ENCODE measurements around the gene KIR3DL1. TPM values are rescaled to one million over a fixed set of nuclear protein-coding genes. Genes with fewer than 3 reads are reported as not detected.
"Not testable (repeated sequence)": the region's sequence is repeated elsewhere in the genome, so short reads cannot be mapped to it uniquely, and the experiment has no call there.

Gene KIR3DL1
- total RNA-seq, 6 experiments from 2014 or later, result not detected

- Mint-ChIP-seq H3K9me3 (peaks cover 86% of the 10 kb centered on the region), H3K4me3 (no peak overlapping the region), H3K27me3 (ENCODE audit: insufficient read depth) (peaks cover 1% of the 10 kb centered on the region; the same call in 1 of the 2 replicates), H3K27ac (no peak overlapping the region), H3K4me1 (ENCODE audit: low read depth) (no peaks in the 10 kb centered on the region), H3K36me3 (ENCODE audit: low read depth) (peaks cover 17% of the 10 kb centered on the region)
- no peak for DNase-seq
- TF ChIP-seq, protein P1, sequence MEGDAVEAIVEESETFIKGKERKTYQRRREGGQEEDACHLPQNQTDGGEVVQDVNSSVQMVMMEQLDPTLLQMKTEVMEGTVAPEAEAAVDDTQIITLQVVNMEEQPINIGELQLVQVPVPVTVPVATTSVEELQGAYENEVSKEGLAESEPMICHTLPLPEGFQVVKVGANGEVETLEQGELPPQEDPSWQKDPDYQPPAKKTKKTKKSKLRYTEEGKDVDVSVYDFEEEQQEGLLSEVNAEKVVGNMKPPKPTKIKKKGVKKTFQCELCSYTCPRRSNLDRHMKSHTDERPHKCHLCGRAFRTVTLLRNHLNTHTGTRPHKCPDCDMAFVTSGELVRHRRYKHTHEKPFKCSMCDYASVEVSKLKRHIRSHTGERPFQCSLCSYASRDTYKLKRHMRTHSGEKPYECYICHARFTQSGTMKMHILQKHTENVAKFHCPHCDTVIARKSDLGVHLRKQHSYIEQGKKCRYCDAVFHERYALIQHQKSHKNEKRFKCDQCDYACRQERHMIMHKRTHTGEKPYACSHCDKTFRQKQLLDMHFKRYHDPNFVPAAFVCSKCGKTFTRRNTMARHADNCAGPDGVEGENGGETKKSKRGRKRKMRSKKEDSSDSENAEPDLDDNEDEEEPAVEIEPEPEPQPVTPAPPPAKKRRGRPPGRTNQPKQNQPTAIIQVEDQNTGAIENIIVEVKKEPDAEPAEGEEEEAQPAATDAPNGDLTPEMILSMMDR (IDR thresholded peaks at IDR 0.05), result no peak
Measured at GRCh38 chr19:54850930-54851329, 34.7 kb downstream of the KIR3DL1 start.

- H3K36me3 Mint-ChIP-seq (ENCODE audit: low read depth), result peaks cover 17% of the 10 kb centered on the region
- no peak for DNase-seq
Measured at GRCh38 chr19:54851353-54851752, 35.1 kb downstream of the KIR3DL1 start.

GRCh38 chr19:54855241-54855640 lies 39.0 kb downstream of the KIR3DL1 start:
- H3K27ac Mint-ChIP-seq; H3K36me3 Mint-ChIP-seq (ENCODE audit: low read depth); H3K27me3 Mint-ChIP-seq (ENCODE audit: insufficient read depth); H3K4me3 Mint-ChIP-seq; H3K4me1 Mint-ChIP-seq (ENCODE audit: low read depth); DNase-seq: not testable (repeated sequence)
- H3K9me3 Mint-ChIP-seq, result peaks cover 79% of the 10 kb centered on the region

More at GRCh38 chr19:54851353-54851752, 35.1 kb downstream of the KIR3DL1 start:
- TF ChIP-seq, protein P1 (IDR thresholded peaks at IDR 0.05), result no peak
- peaks cover 89% of the 10 kb centered on the region for H3K9me3 Mint-ChIP-seq
- H3K27me3 Mint-ChIP-seq (ENCODE audit: insufficient read depth), result peaks cover 1% of the 10 kb centered on the region; the same call in 1 of the 2 replicates
- no peak overlapping the region for H3K4me3 Mint-ChIP-seq
- no peak overlapping the region for H3K27ac Mint-ChIP-seq
- H3K4me1 Mint-ChIP-seq (ENCODE audit: low read depth), result no peaks in the 10 kb centered on the region

- H3K27ac Mint-ChIP-seq; H3K27me3 Mint-ChIP-seq (ENCODE audit: insufficient read depth); H3K36me3 Mint-ChIP-seq (ENCODE audit: low read depth); H3K4me1 Mint-ChIP-seq (ENCODE audit: low read depth); H3K4me3 Mint-ChIP-seq; DNase-seq: not testable (repeated sequence)
- peaks cover 68% of the 10 kb centered on the region for H3K9me3 Mint-ChIP-seq
Measured at GRCh38 chr19:54858476-54858875, 42.2 kb downstream of the KIR3DL1 start.

- H3K4me1 Mint-ChIP-seq (ENCODE audit: low read depth); H3K27ac Mint-ChIP-seq; DNase-seq; H3K36me3 Mint-ChIP-seq (ENCODE audit: low read depth); H3K4me3 Mint-ChIP-seq; H3K27me3 Mint-ChIP-seq (ENCODE audit: insufficient read depth): not testable (repeated sequence)
- H3K9me3 Mint-ChIP-seq, result peaks cover 61% of the 10 kb centered on the region
Measured at GRCh38 chr19:54859421-54859820, 43.2 kb downstream of the KIR3DL1 start.

DNA sequence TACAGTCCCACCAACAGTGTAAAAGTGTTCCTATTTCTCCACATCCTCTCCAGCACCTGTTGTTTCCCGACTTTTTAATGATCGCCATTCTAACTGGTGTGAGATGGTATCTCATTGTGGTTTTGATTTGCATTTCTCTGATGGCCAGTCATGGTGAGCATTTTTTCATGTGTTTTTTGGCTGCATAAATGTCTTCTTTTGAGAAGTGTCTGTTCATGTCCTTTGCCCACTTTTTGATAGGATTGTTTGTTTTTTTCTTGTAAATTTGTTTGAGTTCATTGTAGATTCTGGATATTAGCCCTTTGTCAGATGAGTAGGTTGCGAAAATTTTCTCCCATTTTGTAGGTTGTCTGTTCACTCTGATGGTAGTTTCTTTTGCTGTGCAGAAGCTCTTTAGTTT lies 47.2 kb downstream of the KIR3DL1 start:
- not testable (repeated sequence) for H3K27me3 Mint-ChIP-seq (ENCODE audit: insufficient read depth); H3K36me3 Mint-ChIP-seq (ENCODE audit: low read depth); DNase-seq; H3K4me1 Mint-ChIP-seq (ENCODE audit: low read depth); H3K27ac Mint-ChIP-seq; H3K4me3 Mint-ChIP-seq
- H3K9me3 Mint-ChIP-seq, result peaks cover 57% of the 10 kb centered on the region

DNA sequence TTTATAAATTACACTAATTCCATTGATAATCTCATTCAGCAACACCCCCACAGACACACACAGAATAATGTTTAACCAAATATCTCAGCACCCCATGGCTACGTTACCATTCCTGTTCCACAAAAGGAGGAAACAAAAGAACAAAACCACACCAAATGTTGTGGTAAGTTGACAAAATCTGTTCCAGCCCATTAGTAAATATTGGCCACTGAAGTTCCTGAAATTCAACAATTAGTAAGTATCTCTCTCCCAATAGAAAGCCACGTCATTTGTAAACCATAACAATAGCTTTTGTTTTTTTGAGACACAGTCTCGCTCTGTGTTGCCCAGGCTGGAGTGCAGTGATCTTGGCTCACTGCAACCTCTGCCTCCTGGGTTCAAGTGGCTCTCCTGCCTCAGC lies 55.4 kb downstream of the KIR3DL1 start:
- Mint-ChIP-seq H3K4me3 (no peak overlapping the region), H3K27ac (no peak overlapping the region), H3K36me3 (ENCODE audit: low read depth) (peaks cover 14% of the 10 kb centered on the region), H3K27me3 (ENCODE audit: insufficient read depth) (no peaks in the 10 kb centered on the region; the same call in 1 of the 2 replicates), H3K4me1 (ENCODE audit: low read depth) (no peaks in the 10 kb centered on the region), H3K9me3 (peaks cover 59% of the 10 kb centered on the region)
- TF ChIP-seq, protein P1 (IDR thresholded peaks at IDR 0.05), result no peak
- no peak for DNase-seq

DNA sequence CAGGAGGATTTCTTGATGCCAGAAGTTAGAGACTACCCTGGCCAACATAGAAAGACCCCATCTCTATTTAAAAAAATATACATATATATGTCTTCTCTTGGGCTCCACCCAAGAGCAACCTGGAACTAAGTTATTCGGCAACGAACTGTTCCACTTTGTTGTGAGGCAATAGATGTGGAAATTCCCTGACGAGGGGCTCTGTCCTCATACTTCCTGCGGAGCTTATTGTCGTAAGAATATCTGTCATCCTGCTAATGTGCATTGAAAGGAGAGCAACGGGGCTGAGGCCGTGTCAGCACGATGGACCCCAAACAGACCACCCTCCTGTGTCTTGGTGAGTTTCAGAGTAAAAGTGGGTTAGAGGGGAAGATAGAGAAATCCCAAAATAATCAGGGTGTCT lies 57.7 kb downstream of the KIR3DL1 start, which contains the start of gene FCAR:
TSS of gene FCAR (plus strand) at position 246 of the 400 bp plus-strand sequence. CDS start at position 301, 55 bp downstream.
- Mint-ChIP-seq H3K27ac (no peak within 1 kb of the TSS), H3K36me3 (ENCODE audit: low read depth) (peaks cover 9% of the 10 kb centered on the region), H3K9me3 (peaks cover 49% of the 10 kb centered on the region), H3K27me3 (ENCODE audit: insufficient read depth) (no peaks in the 10 kb centered on the region), H3K4me3 (no peak within 1 kb of the TSS), H3K4me1 (ENCODE audit: low read depth) (no peaks in the 10 kb centered on the region)
- TF ChIP-seq, protein P1 (IDR thresholded peaks at IDR 0.05), result no peak
- DNase-seq, result no peak
